Activated T-cell treated with anti-CD3 and anti-CD28 coated beads for 24 hours (primary cell): ENCODE measurements around the gene IL12RB2.
"Not testable (repeated sequence)": the region's sequence is repeated elsewhere in the genome, so short reads cannot be mapped to it uniquely, and the experiment has no call there.

ENCODE experiments used
- DNase-seq: peaks from one replicate; pipeline ENCODE4 v3.0.0-alpha.2; 2020; ENCODE audit warnings: low read depth

IL12RB2 gene

GRCh38 chr1:67431869-67432578 lies 124.4 kb downstream of the IL12RB2 start:
- DNase-seq: no peak

- DNase-seq: no peak
These were observed 125.1 kb downstream of the IL12RB2 start for GRCh38 chr1:67432745-67433144.

- DNase-seq: no peak
These were observed 126.2 kb downstream of the IL12RB2 start for GRCh38 chr1:67433837-67434236.

GRCh38 chr1:67434491-67434890 lies 126.8 kb downstream of the IL12RB2 start:
- no peak for DNase-seq

- DNase-seq: no peak
These were observed 128.9 kb downstream of the IL12RB2 start for GRCh38 chr1:67436511-67437055.

- no peak for DNase-seq
These were observed 130.3 kb downstream of the IL12RB2 start for GRCh38 chr1:67437961-67438360.

- DNase-seq: no peak
These were observed 131.8 kb downstream of the IL12RB2 start for GRCh38 chr1:67439277-67440029.

- DNase-seq: no peak
These were observed 132.7 kb downstream of the IL12RB2 start for GRCh38 chr1:67440339-67440738.

- DNase-seq: no peak
These were observed 133.5 kb downstream of the IL12RB2 start for GRCh38 chr1:67441183-67441582.

GRCh38 chr1:67441739-67442281 lies 134.1 kb downstream of the IL12RB2 start:
- DNase-seq: no peak

- DNase-seq: not testable (repeated sequence)
These were observed 138.3 kb downstream of the IL12RB2 start for GRCh38 chr1:67446014-67446413.
